PFSK-1 (cell line): ENCODE data around the gene EXD2.

Experiments used
- FOXP2 ChIP-seq: optimal IDR thresholded peaks from 2 replicates; pipeline ENCODE3; 2011; ENCODE audit warnings: borderline replicate concordance, control low read depth, inconsistent platforms; ENCODE audit not compliant: insufficient read depth; ENCODE audit errors: extremely low read length, extremely low read depth
- POLR2AphosphoS5 ChIP-seq: IDR thresholded peaks from 2 replicates; pipeline ENCODE4 v1.6.1; 2012; ENCODE audit warnings: low read depth, mild to moderate bottlenecking, control low read depth, low read length, moderate library complexity
- SIN3A ChIP-seq: IDR thresholded peaks from 2 replicates; pipeline ENCODE4 v1.6.1; 2012; ENCODE audit warnings: mild to moderate bottlenecking, low read length, moderate library complexity, borderline replicate concordance; ENCODE audit not compliant: insufficient read depth
- TAF1 ChIP-seq: IDR thresholded peaks from 2 replicates; pipeline ENCODE4 v1.6.1; 2012; ENCODE audit warnings: low read length, control low read depth, borderline replicate concordance; ENCODE audit not compliant: insufficient read depth
- TF ChIP-seq, protein P1 (sequence below), 2 experiments: IDR thresholded peaks; 2 replicates each; pipeline versions ENCODE4 v1.6.1 to v1.8.0; 2011 to 2012; ENCODE audit warnings: low read depth in 2 of 2, low read length in 2 of 2, control low read depth in 1 of 2, inconsistent platforms in 1 of 2, mild to moderate bottlenecking in 1 of 2, moderate library complexity in 1 of 2; ENCODE audit not compliant: insufficient read depth in 1 of 2

EXD2 gene

DNA sequence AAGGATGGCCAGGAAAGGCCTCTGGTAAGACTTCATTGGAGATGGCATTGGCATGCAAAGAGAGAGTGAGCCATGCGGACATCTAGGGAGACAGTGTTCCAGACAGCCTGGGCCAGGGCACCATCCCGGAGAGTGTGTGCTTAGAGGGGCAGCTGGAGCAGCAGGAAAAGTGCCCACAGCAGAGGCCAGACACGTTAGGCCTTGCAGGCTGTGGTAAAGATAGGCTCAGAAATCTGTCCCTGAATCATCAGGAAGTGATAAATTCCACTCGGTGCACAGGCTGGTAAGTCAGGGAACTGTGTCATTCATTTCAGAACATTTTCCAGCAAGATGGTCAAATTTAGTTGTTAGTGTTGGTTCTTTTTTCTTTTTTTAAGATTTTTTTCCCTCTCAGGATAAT lies 77.5 kb downstream of the EXD2 start:
- TF ChIP-seq POLR2AphosphoS5, result no peak
- TF ChIP-seq SIN3A, result no peak
- no peak for TF ChIP-seq TAF1
- no peak for TF ChIP-seq FOXP2
- TF ChIP-seq, protein P1, sequence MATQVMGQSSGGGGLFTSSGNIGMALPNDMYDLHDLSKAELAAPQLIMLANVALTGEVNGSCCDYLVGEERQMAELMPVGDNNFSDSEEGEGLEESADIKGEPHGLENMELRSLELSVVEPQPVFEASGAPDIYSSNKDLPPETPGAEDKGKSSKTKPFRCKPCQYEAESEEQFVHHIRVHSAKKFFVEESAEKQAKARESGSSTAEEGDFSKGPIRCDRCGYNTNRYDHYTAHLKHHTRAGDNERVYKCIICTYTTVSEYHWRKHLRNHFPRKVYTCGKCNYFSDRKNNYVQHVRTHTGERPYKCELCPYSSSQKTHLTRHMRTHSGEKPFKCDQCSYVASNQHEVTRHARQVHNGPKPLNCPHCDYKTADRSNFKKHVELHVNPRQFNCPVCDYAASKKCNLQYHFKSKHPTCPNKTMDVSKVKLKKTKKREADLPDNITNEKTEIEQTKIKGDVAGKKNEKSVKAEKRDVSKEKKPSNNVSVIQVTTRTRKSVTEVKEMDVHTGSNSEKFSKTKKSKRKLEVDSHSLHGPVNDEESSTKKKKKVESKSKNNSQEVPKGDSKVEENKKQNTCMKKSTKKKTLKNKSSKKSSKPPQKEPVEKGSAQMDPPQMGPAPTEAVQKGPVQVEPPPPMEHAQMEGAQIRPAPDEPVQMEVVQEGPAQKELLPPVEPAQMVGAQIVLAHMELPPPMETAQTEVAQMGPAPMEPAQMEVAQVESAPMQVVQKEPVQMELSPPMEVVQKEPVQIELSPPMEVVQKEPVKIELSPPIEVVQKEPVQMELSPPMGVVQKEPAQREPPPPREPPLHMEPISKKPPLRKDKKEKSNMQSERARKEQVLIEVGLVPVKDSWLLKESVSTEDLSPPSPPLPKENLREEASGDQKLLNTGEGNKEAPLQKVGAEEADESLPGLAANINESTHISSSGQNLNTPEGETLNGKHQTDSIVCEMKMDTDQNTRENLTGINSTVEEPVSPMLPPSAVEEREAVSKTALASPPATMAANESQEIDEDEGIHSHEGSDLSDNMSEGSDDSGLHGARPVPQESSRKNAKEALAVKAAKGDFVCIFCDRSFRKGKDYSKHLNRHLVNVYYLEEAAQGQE (IDR thresholded peaks at IDR 0.05; ENCODE audit: insufficient read depth in 1 of 2, low read depth in 2 of 2, low read length in 2 of 2), result no peak

DNA sequence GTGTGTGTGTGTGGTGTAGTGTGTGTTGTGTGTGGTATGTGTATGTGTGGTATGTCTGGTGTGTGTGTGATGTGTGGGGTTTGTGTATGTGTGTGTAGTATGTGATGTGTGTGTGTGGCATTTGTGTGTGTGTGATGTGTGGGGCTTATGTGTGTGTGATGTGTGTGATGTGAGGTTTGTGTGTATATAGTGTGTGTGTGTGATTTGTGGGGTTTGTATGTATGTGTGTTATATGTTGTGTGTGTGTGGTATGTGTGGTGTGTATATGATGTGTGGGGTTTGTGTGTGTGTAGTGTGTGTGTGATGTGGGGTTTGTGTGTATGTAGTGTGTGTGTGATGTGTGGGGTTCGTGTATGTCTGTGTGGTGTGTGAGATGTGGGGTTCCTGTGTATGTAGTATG lies 78.1 kb downstream of the EXD2 start:
- TF ChIP-seq POLR2AphosphoS5 (no peak), FOXP2 (no peak), SIN3A (no peak), TAF1 (no peak)
- TF ChIP-seq, protein P1 (IDR thresholded peaks at IDR 0.05; ENCODE audit: insufficient read depth in 1 of 2, low read depth in 2 of 2, low read length in 2 of 2), result no peak

DNA sequence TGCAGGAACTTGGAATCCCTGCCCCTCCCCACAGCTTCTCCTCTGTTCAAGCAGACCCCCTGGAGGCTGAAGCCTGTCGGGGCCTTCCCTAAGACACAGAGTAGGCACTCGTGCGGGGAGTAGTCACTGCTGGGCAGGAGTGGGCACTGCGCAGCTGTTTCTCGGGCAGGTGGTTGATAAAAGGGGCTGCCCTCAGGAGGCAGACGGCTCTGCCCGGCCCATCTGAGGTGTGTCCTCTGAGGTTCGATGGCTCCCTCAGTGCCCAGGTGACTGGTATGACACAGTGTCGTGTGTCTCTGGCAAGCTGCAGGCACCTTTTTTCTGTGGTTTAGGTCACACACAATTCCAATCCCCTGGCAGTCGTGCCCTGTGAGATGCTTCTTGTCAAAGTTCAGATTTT lies 78.8 kb downstream of the EXD2 start:
- no peak for TF ChIP-seq SIN3A
- TF ChIP-seq, protein P1 (IDR thresholded peaks at IDR 0.05; ENCODE audit: insufficient read depth in 1 of 2, low read depth in 2 of 2, low read length in 2 of 2), result no peak
- no peak for TF ChIP-seq FOXP2
- TF ChIP-seq POLR2AphosphoS5, result no peak
- no peak for TF ChIP-seq TAF1

DNA sequence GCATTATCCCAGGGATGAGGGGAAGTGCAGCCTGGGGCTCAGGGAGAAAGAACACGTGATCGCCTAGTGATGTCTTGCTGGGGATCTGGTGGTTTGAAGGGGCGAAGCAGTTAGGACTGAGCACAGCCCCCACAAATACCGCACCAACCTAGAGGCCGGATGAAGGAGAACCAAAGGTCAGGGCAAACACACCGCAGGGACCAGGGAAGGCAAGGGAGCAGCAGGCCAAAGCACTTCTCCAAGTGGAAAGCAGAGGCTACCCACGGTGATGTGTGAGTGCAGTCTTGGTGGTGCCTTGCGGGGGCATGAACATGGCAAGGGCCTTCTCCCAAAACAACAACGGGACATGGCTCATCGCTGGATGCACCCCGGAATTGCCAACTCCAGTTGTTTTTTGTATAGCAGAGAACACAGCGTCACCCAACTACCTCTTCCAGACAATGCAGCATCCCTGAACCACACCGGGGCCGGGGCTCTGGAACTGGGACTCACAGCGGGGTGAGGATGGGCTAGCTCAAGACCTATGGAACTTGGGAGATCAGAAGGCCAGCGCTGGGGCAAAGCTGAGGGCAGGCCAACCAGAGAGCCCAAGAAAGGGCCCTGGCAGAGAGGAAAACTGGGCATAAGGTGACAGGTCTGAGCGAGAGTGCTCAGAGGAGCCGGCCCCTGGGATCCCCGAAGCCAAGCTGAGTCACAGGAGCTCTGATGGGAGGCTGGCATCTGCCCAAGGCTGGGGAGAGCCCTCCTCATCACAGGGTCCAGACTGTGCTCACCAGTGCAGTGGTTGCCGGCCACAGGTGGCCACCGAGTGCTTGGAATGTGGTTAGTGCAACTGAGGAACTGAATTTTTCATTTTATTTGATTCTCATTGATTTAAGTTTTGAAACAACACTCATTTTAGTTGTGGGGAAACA lies 79.8 kb downstream of the EXD2 start:
- TF ChIP-seq TAF1 (no peak), FOXP2 (no peak), POLR2AphosphoS5 (no peak), SIN3A (no peak)
- TF ChIP-seq, protein P1 (IDR thresholded peaks at IDR 0.05; ENCODE audit: insufficient read depth in 1 of 2, low read depth in 2 of 2, low read length in 2 of 2), result no peak
